GM10266 (cell line): ENCODE measurements around the gene SLK.

Experiments
- DNase-seq: peaks from one replicate; pipeline ENCODE4 v3.0.0; 2012; ENCODE audit errors: extremely low spot score
- TF ChIP-seq, protein P1 (sequence below): IDR thresholded peaks from 2 replicates; pipeline ENCODE4 v1.5.1; 2012; ENCODE audit warnings: mild to moderate bottlenecking, low read depth; ENCODE audit not compliant: control insufficient read depth, insufficient read depth; ENCODE audit errors: missing control alignments

SLK gene

DNA sequence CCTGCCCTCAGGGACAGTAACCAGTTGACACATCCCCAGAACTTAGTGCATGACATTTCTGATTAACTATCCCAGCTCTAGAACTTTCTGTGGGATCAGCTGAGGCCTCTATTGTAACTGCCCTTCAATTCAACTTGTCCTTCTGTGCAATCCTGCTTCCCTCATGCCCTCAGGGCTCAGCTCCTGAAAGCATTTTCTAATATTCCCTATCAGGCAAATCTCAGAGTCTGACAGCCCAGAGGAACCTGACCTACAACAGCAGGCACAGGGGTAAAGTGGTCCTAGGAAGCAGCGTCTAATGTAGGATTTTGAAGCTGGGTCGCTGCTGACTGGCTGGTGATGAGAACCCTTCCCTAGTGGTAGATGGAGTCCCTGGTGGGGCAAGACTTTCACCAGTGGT is 35.3 kb upstream of the SLK start:
- TF ChIP-seq, protein P1, sequence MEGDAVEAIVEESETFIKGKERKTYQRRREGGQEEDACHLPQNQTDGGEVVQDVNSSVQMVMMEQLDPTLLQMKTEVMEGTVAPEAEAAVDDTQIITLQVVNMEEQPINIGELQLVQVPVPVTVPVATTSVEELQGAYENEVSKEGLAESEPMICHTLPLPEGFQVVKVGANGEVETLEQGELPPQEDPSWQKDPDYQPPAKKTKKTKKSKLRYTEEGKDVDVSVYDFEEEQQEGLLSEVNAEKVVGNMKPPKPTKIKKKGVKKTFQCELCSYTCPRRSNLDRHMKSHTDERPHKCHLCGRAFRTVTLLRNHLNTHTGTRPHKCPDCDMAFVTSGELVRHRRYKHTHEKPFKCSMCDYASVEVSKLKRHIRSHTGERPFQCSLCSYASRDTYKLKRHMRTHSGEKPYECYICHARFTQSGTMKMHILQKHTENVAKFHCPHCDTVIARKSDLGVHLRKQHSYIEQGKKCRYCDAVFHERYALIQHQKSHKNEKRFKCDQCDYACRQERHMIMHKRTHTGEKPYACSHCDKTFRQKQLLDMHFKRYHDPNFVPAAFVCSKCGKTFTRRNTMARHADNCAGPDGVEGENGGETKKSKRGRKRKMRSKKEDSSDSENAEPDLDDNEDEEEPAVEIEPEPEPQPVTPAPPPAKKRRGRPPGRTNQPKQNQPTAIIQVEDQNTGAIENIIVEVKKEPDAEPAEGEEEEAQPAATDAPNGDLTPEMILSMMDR = no peak
- DNase-seq = no peak

DNA sequence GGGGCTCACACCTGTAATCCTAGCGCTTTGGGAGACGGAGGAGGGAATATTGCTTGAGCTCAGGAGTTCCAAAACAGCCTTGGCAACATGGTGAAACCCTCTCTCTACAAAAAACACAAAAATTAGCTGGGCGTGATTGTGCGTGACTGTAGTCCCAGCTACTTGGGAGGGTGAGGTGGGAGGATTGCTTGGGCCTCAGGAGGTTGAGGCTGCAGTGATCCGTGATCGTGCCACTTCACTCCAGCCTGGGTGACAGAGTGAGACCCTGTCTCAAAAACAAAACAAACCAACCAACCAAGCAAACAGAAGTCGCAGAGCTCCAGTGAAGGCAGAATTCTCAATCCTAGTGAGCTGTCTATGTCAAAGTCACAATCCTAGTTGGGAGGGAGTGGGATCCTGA is 34.7 kb upstream of the SLK start:
- TF ChIP-seq, protein P1 = no peak
- DNase-seq = no peak

DNA sequence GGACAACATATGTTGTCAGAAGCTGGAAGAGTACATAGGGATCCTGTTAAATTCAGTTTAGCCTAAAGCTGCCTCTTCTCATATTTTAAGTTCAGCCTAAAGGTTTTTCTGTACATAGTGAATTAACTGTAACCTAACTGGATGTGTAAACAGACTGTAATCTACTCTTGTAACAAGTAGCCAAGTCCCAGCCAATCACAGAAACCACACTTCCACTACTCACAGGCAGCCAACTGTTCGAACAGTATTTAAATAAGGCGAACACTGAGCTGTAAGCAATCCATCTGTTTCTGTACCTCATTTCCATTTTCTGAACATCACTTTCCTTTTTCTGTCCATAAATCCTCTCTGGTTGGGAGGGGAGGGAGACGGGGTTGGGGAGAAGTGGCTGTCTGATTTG is 34.0 kb upstream of the SLK start:
- no peak for DNase-seq
- TF ChIP-seq, protein P1 = no peak

DNA sequence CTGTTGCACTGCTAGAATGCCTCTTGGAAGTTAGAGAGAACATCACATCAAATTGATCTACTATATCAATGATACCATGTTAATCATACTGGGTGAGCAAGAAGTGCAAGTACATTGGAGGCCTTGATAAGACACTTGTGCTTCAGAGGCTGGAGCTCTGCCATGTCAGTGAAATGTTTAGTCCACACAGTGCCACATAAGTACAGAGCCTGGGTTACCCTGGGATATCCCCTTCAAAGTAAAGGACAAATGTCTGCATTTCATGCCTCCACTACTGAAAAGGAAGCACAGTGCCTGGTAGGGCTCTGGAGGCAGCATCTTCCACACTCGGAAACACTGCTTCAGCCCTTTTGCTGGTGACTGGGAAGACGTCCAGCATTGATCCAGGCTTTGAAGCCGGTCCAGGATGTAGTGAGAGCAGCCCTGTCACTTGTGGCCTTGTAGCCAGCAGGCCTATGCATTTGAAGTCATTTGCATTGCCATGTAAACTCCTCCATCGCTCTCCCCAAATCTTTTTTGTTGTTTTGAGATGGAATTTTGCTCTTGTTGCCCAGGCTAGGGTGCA is 33.3 kb upstream of the SLK start:
- TF ChIP-seq, protein P1 = no peak
- no peak for DNase-seq

DNA sequence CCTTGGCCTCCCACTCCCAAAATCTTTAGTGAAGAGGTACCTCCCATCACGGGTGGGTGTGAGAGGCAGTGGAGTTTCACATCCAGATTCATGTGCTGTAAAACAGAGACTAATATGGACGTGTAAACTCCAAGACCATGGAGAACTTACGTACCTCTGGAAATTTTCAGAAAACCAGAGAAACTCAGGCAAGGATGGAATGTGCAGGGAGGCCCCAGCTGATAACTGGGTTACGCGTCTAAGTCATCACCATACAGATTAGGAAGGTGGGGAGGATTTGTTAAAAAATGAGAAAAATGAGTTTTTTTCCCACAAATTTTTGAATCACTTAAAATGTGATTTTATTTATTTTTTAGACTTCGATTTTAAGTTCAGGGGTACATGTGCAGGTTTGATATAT is 32.6 kb upstream of the SLK start:
- TF ChIP-seq, protein P1 = no peak
- DNase-seq = no peak

DNA sequence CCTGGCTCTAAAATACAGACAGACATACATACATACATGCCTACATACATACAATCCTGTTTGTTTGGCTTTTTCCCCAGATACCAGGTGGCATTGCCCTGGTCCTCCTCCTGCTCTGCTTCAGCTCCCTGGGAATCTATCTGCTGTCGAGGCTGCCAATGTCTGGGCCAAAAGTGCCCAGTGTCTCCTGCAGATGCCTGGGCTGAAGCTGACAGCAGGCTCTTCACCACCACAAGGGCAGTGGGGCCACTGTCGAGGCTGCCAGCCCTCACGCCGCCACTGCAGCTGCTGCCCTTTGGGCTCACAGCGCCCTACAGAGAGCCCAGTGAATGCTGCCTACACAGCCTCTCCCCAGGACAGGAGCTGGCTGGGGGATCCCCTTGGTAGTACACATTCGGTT is 30.9 kb upstream of the SLK start:
- no peak for DNase-seq
- TF ChIP-seq, protein P1 = no peak

DNA sequence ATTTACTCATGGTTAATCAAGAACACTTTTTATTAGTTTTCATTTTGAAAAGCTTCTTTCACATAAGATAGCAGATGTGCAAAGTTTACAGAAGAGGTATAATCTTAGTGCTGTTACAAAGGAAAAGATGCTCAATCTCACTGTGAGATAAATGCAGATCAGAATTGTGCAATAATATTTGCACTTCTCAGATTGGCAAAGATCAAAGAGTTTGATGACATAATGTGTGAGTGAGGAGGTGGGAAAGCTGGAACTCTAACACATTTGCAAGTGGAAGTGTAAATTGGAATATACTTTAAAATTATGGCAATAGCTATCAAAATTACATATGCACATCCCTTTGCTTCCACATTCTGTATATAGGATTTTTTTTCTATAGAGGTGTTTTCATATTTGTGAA is 27.4 kb upstream of the SLK start:
- TF ChIP-seq, protein P1 = no peak

More for the DNA sequence above, 27.4 kb upstream of the SLK start:
- no peak for DNase-seq
